Measurements from ENCODE around the gene LSM6. TPM values are rescaled to one million over a fixed set of nuclear protein-coding genes. Genes with fewer than 3 reads are reported as not detected.

LSM6 gene
- total RNA-seq, 4 donors from 2014 or later = 17.6 to 66.0 (median 31.0) TPM

DNA sequence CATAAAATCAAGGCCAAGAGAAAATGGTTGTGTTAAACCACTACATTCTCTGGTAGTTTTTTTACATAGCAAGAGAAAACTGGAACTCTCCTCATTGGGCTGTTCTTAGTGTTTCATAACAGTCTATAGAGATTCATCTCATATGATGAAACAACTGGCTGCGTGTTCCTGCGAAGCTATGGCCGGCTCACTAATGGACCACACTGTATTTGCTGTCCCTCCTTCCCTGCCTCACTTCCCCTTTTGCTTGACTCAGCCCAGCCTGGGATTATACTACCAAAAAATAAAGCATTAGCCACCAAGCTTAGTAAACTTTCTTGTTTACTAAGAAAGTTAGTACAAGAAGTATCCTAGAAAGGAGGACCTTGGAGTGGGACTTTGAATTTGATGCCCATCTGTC, 31.6 kb upstream of the LSM6 start:
- DNase-seq = no peak
- H3K4me3 ChIP-seq = no peak overlapping the region
- no peaks in the 10 kb centered on the region for H3K27me3 ChIP-seq
- no peaks in the 10 kb centered on the region for H3K9me3 ChIP-seq
- no peaks in the 10 kb centered on the region for H3K4me1 ChIP-seq
- no peak overlapping the region for H3K27ac ChIP-seq
- no peak for TF ChIP-seq POLR2A (IDR thresholded peaks at IDR 0.05)
- TF ChIP-seq CTCF (IDR thresholded peaks at IDR 0.05) = no peak
- no peaks in the 10 kb centered on the region for H3K36me3 ChIP-seq

GRCh38 chr4:146146918-146147317, 28.6 kb upstream of the LSM6 start:
- DNase-seq = no peak
- no peak for TF ChIP-seq CTCF (IDR thresholded peaks at IDR 0.05)
- no peak for TF ChIP-seq POLR2A (IDR thresholded peaks at IDR 0.05)
- no peaks in the 10 kb centered on the region for H3K4me1 ChIP-seq
- no peaks in the 10 kb centered on the region for H3K27me3 ChIP-seq
- H3K27ac ChIP-seq = no peak overlapping the region
- no peak overlapping the region for H3K4me3 ChIP-seq
- no peaks in the 10 kb centered on the region for H3K36me3 ChIP-seq
- H3K9me3 ChIP-seq = no peaks in the 10 kb centered on the region

DNA sequence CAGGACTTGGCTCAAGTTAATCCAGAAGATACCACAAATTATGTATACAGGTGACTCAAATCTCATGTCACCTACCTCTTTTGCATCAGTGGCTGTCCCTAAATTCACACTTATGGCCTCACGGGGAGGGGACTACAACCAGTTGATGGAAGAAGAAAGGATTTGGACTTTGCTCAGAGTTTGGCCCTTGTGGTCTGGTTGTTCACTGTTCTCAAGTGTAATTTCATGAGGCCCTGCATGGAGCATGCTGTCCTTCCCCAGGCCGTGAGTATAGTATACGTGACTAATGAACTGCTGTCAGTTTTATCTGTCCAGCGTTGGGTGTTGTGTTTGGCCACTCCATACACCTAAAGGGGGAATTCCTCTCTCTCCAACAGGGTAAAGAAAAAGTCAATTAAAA, 27.5 kb upstream of the LSM6 start:
- TF ChIP-seq POLR2A (IDR thresholded peaks at IDR 0.05) = no peak
- no peak for TF ChIP-seq CTCF (IDR thresholded peaks at IDR 0.05)
- Histone ChIP-seq H3K27ac (no peak overlapping the region), H3K4me1 (no peaks in the 10 kb centered on the region), H3K4me3 (no peak overlapping the region), H3K27me3 (no peaks in the 10 kb centered on the region), H3K36me3 (no peaks in the 10 kb centered on the region), H3K9me3 (no peaks in the 10 kb centered on the region)
- no peak for DNase-seq

GRCh38 chr4:146154057-146154456, 21.5 kb upstream of the LSM6 start:
- H3K27ac ChIP-seq = no peak overlapping the region
- no peaks in the 10 kb centered on the region for H3K36me3 ChIP-seq
- TF ChIP-seq POLR2A (IDR thresholded peaks at IDR 0.05) = no peak
- no peak for TF ChIP-seq CTCF (IDR thresholded peaks at IDR 0.05)
- no peaks in the 10 kb centered on the region for H3K9me3 ChIP-seq
- no peak overlapping the region for H3K4me3 ChIP-seq
- H3K4me1 ChIP-seq = no peaks in the 10 kb centered on the region
- no peak for DNase-seq
- no peaks in the 10 kb centered on the region for H3K27me3 ChIP-seq

DNA sequence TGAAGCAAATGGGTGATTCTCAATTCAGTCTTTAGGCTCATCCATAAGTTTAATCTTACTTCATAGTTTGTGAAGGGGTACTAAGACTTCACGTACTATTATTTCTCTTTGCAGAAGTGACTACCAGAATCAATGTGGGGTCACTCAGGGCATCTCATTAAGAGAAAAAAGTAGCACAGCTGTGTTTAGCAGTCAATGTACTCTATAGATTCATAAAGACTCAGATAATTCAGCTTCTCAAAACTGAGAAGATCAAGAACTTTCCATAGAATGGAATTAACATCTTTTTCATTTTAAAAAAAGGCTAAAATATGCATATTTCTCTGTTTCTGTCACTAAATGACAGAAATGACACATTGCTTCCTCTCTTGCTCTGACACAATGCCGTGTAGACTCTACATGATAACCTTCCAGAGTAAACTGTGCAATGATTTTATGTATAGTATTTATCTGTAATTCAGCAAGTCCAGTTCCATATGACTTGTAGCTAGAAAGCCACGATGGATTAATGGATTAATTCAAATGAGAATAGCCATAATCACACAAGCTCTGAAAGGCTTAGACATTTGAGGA, 20.3 kb upstream of the LSM6 start:
- DNase-seq = no peak
- no peak overlapping the region for H3K4me3 ChIP-seq
- no peak overlapping the region for H3K27ac ChIP-seq
- H3K36me3 ChIP-seq = no peaks in the 10 kb centered on the region
- no peaks in the 10 kb centered on the region for H3K9me3 ChIP-seq
- no peaks in the 10 kb centered on the region for H3K4me1 ChIP-seq
- no peak for TF ChIP-seq CTCF (IDR thresholded peaks at IDR 0.05)
- TF ChIP-seq POLR2A (IDR thresholded peaks at IDR 0.05) = no peak
- H3K27me3 ChIP-seq = no peaks in the 10 kb centered on the region

Data from Peyer's patch (tissue), 4 donors.